ENCODE data around the gene VKORC1. TPM values are rescaled to one million over a fixed set of nuclear protein-coding genes. Genes with fewer than 3 reads are reported as not detected.
A peak's percentile ranks its signal among the peaks of the same experiment; 100 is the strongest.

The VKORC1 gene
- total RNA-seq, 4 donors from 2014 or later = 93.6 to 119 (median 107) TPM

- no peak for ATAC-seq
- Histone ChIP-seq H3K36me3 (peaks cover 0 to 39% of the 10 kb centered on the region in 2 donors), H3K27me3 (no peaks in the 10 kb centered on the region), H3K4me1 (peaks cover 0 to 28% (median 6%) of the 10 kb centered on the region in 3 donors), H3K9me3 (no peaks in the 10 kb centered on the region), H3K4me3 (peak overlapping the region in 1 of 2 donors; percentile 86), H3K27ac (peak overlapping the region in 3 of 4 donors; percentile 83 to 95 (median 89))
- TF ChIP-seq POLR2A (IDR thresholded peaks at IDR 0.05) (no peak), EP300 (IDR thresholded peaks at IDR 0.05) (no peak), CTCF (IDR thresholded peaks at IDR 0.05) (no peak)
- WGBS, 2 donors (ENCODE audit: low coverage in 1 of 2) = 24 to 38% methylated on average over 8 of the region's 17 CpGs
Observed at GRCh38 chr16:31093132-31093703, 1.4 kb downstream of the VKORC1 start.

- Histone ChIP-seq H3K9me3 (no peaks in the 10 kb centered on the region), H3K36me3 (peaks cover 0 to 48% of the 10 kb centered on the region in 2 donors), H3K4me1 (peaks cover 0 to 28% (median 6%) of the 10 kb centered on the region in 3 donors), H3K4me3 (no peak overlapping the region), H3K27me3 (no peaks in the 10 kb centered on the region), H3K27ac (peak overlapping the region in 1 of 4 donors; percentile 12)
- 91% methylated on average over 5 of the region's 5 CpGs; no CpG with 5 or more reads in 1 of the 2 donors for WGBS, 2 donors (ENCODE audit: low coverage in 1 of 2)
- ATAC-seq = no peak
- TF ChIP-seq POLR2AphosphoS5 (IDR thresholded peaks at IDR 0.05) (no peak), POLR2A (IDR thresholded peaks at IDR 0.05) (no peak), EP300 (IDR thresholded peaks at IDR 0.05) (no peak), CTCF (IDR thresholded peaks at IDR 0.05) (no peak)
Observed at GRCh38 chr16:31092330-31092729, 2.3 kb downstream of the VKORC1 start.

DNA sequence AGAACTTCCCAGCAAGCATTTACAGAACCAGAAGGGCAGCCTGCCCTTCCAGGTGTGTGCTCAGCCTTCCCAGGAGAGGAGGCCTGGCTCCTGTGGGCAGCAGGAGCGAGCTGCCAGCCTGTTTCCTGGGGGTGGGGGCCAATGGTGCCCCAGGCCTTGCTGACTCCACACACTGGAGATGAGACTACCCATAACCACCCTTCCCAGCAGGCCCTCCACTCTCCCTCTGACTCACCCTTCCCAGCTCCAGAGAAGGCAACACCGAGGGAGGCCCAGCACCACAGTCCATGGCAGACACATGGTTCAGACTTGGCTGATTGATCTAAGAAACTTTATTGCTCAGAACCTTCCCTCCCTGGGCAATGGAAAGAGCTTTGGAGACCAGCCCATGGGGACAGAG is 4.1 kb downstream of the VKORC1 start:
- Histone ChIP-seq H3K4me1 (peaks cover 0 to 25% (median 6%) of the 10 kb centered on the region in 3 donors), H3K36me3 (peaks cover 0 to 66% of the 10 kb centered on the region in 2 donors), H3K4me3 (no peak overlapping the region), H3K27me3 (no peaks in the 10 kb centered on the region), H3K27ac (no peak overlapping the region), H3K9me3 (no peaks in the 10 kb centered on the region)
- WGBS, 2 donors (ENCODE audit: low coverage in 1 of 2) = 75% methylated on average over 2 of the region's 2 CpGs; no CpG with 5 or more reads in 1 of the 2 donors
- no peak for TF ChIP-seq EP300 (IDR thresholded peaks at IDR 0.05)
- TF ChIP-seq POLR2A (IDR thresholded peaks at IDR 0.05) = no peak
- TF ChIP-seq CTCF (IDR thresholded peaks at IDR 0.05) = no peak
- TF ChIP-seq POLR2AphosphoS5 (IDR thresholded peaks at IDR 0.05) = no peak
- no peak for ATAC-seq

DNA sequence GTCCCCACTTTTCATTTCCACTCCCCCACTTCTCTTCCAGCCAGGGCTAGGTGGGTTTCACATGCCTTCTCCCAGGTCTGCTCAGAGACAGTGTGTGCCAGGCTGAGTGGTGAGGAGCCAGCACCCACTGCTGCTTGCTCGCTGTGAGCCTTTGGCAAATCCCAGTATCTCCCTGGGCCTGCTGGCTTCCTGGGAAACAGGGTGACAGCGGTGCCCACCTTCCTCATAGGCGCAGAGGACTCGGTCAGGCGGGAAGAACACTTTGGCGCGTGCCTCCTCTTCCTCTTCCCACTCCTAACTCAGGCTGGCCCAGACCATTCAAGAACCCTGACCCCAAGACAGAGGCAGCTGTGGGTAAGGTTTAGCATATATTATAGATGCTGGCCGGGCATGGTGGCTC is 5.4 kb downstream of the VKORC1 start:
- ATAC-seq = no peak

More for the DNA sequence above, 5.4 kb downstream of the VKORC1 start:
- WGBS, 2 donors (ENCODE audit: low coverage in 1 of 2) = 100% methylated on average over 4 of the region's 8 CpGs; no CpG with 5 or more reads in 1 of the 2 donors
- no peaks in the 10 kb centered on the region for H3K9me3 ChIP-seq
- peaks cover 0 to 18% (median 6%) of the 10 kb centered on the region in 3 donors for H3K4me1 ChIP-seq
- peaks cover 0 to 80% of the 10 kb centered on the region in 2 donors for H3K36me3 ChIP-seq
- no peak overlapping the region for H3K27ac ChIP-seq
- TF ChIP-seq POLR2AphosphoS5 (IDR thresholded peaks at IDR 0.05) = no peak
- TF ChIP-seq CTCF (IDR thresholded peaks at IDR 0.05) = no peak
- TF ChIP-seq POLR2A (IDR thresholded peaks at IDR 0.05) = no peak
- no peak for TF ChIP-seq EP300 (IDR thresholded peaks at IDR 0.05)
- H3K27me3 ChIP-seq = no peaks in the 10 kb centered on the region
- H3K4me3 ChIP-seq = no peak overlapping the region
